Mucosa of rectum (tissue), 2 donors: ENCODE results near the gene GJA9.
"Not testable (repeated sequence)": the region's sequence is repeated elsewhere in the genome, so short reads cannot be mapped to it uniquely, and the experiment has no call there.

ENCODE experiments used
- H3K27ac ChIP-seq, 2 donors: one replicate each; pipeline ENCODE4 v1.7.0; 2013; ENCODE audit warnings: inconsistent platforms in 2 of 2, low read depth in 2 of 2, low read length in 2 of 2
- H3K27me3 ChIP-seq, 2 donors: one replicate each; pipeline ENCODE4 v1.7.0; 2013; ENCODE audit warnings: low read length in 2 of 2; ENCODE audit not compliant: control insufficient read depth in 2 of 2, insufficient read depth in 2 of 2
- H3K36me3 ChIP-seq, 2 donors: one replicate each; pipeline ENCODE4 v1.7.0; 2013; ENCODE audit warnings: low read length in 2 of 2; ENCODE audit not compliant: control insufficient read depth in 2 of 2, insufficient read depth in 2 of 2
- H3K4me1 ChIP-seq, 2 donors: one replicate each; pipeline ENCODE4 v1.7.0; 2013; ENCODE audit warnings: low read length in 2 of 2, mild to moderate bottlenecking in 1 of 2; ENCODE audit not compliant: control insufficient read depth in 2 of 2, insufficient read depth in 2 of 2
- H3K4me3 ChIP-seq, 2 donors: one replicate each; pipeline ENCODE4 v1.7.0; 2013; ENCODE audit warnings: low read length in 2 of 2
- H3K9ac ChIP-seq, 2 donors: one replicate each; pipeline ENCODE4 v1.7.0; 2013; ENCODE audit warnings: low read length in 2 of 2, low read depth in 1 of 2, mild to moderate bottlenecking in 1 of 2
- H3K9me3 ChIP-seq, 2 donors: one replicate each; pipeline ENCODE4 v1.7.0; 2013; ENCODE audit warnings: low read length in 2 of 2; ENCODE audit not compliant: control insufficient read depth in 2 of 2
- donor health status: healthy.
- donor health status: Normal muscosa, but diverticular disease.

The GJA9 gene

GRCh38 chr1:38859561-38860453, 21.6 kb downstream of the GJA9 start, which contains the start of gene RRAGC:
Gene RRAGC, minus strand, starts transcription at chr1:38859772. Its CDS starts 126 bp downstream, at chr1:38859646.
- Histone ChIP-seq H3K4me1 (peaks cover 15 to 25% of the 10 kb centered on the region in 2 donors), H3K27me3 (no peaks in the 10 kb centered on the region), H3K4me3 (peak within 1 kb of the TSS; percentile 89 to 94), H3K27ac (peak within 1 kb of the TSS; percentile 85 to 88), H3K9me3 (no peaks in the 10 kb centered on the region), H3K36me3 (peaks cover 18 to 23% of the 10 kb centered on the region in 2 donors), H3K9ac (peak within 1 kb of the TSS; percentile 81 to 95)

GRCh38 chr1:38858833-38859560, 22.4 kb downstream of the GJA9 start:
- Histone ChIP-seq H3K9ac (peak overlapping the region; percentile 76 to 86), H3K4me1 (peaks cover 15 to 25% of the 10 kb centered on the region in 2 donors), H3K9me3 (no peaks in the 10 kb centered on the region), H3K4me3 (peak overlapping the region; percentile 77 to 86), H3K27ac (peak overlapping the region; percentile 85 to 88), H3K27me3 (no peaks in the 10 kb centered on the region), H3K36me3 (peaks cover 18 to 24% of the 10 kb centered on the region in 2 donors)

- H3K9ac ChIP-seq = no peak overlapping the region
- no peak overlapping the region for H3K4me3 ChIP-seq
- no peak overlapping the region for H3K27ac ChIP-seq
- peaks cover 46 to 47% of the 10 kb centered on the region in 2 donors for H3K36me3 ChIP-seq
- peaks cover under 1 to 5% of the 10 kb centered on the region in 2 donors for H3K4me1 ChIP-seq
- H3K27me3 ChIP-seq = no peaks in the 10 kb centered on the region
- H3K9me3 ChIP-seq = no peaks in the 10 kb centered on the region
Observed at GRCh38 chr1:38852780-38853179, 28.6 kb downstream of the GJA9 start.

- Histone ChIP-seq H3K36me3 (peaks cover 38 to 44% of the 10 kb centered on the region in 2 donors), H3K4me1 (no peaks in the 10 kb centered on the region), H3K9me3 (no peaks in the 10 kb centered on the region), H3K27ac (no peak overlapping the region), H3K9ac (no peak overlapping the region), H3K27me3 (no peaks in the 10 kb centered on the region), H3K4me3 (no peak overlapping the region)
Observed at GRCh38 chr1:38848071-38848470, 33.3 kb downstream of the GJA9 start.

- Histone ChIP-seq H3K27ac (no peak overlapping the region), H3K9me3 (no peaks in the 10 kb centered on the region), H3K9ac (no peak overlapping the region), H3K36me3 (peaks cover 31% of the 10 kb centered on the region in 2 donors), H3K4me3 (no peak overlapping the region), H3K4me1 (no peaks in the 10 kb centered on the region), H3K27me3 (no peaks in the 10 kb centered on the region)
Observed at GRCh38 chr1:38846210-38846609, 35.2 kb downstream of the GJA9 start.

GRCh38 chr1:38845088-38845487, 36.3 kb downstream of the GJA9 start:
- not testable (repeated sequence) for H3K27ac ChIP-seq, H3K27me3 ChIP-seq, H3K4me3 ChIP-seq, H3K9ac ChIP-seq, H3K4me1 ChIP-seq, H3K9me3 ChIP-seq
- H3K36me3 ChIP-seq = peaks cover 31 to 32% of the 10 kb centered on the region in 2 donors

- H3K4me3 ChIP-seq = no peak overlapping the region
- no peaks in the 10 kb centered on the region for H3K9me3 ChIP-seq
- H3K36me3 ChIP-seq = peaks cover 30 to 36% of the 10 kb centered on the region in 2 donors
- no peak overlapping the region for H3K27ac ChIP-seq
- H3K9ac ChIP-seq = no peak overlapping the region
- H3K4me1 ChIP-seq = no peaks in the 10 kb centered on the region
- H3K27me3 ChIP-seq = no peaks in the 10 kb centered on the region
Observed at GRCh38 chr1:38840281-38840680, 41.1 kb downstream of the GJA9 start.

- Histone ChIP-seq H3K4me3 (no peak overlapping the region), H3K4me1 (no peaks in the 10 kb centered on the region), H3K27ac (no peak overlapping the region), H3K36me3 (peaks cover 30% of the 10 kb centered on the region in 2 donors), H3K9me3 (no peaks in the 10 kb centered on the region), H3K9ac (no peak overlapping the region), H3K27me3 (no peaks in the 10 kb centered on the region)
Observed at GRCh38 chr1:38839363-38839762, 42.0 kb downstream of the GJA9 start.

GRCh38 chr1:38836316-38836715, 45.1 kb downstream of the GJA9 start:
- peaks cover 20 to 25% of the 10 kb centered on the region in 2 donors for H3K36me3 ChIP-seq
- not testable (repeated sequence) for H3K4me1 ChIP-seq, H3K27me3 ChIP-seq, H3K27ac ChIP-seq, H3K9me3 ChIP-seq, H3K9ac ChIP-seq, H3K4me3 ChIP-seq
